HG03342 (cell line): Measurements from ENCODE around the gene CEP85L.

Experiments
- ATAC-seq: cut with Tn5 transposase; IDR thresholded peaks from one replicate; pipeline ENCODE4 v1.9.1; 2021; ENCODE audit warnings: mild to moderate bottlenecking, moderate library complexity; ENCODE audit not compliant: unreplicated experiment

CEP85L gene

DNA sequence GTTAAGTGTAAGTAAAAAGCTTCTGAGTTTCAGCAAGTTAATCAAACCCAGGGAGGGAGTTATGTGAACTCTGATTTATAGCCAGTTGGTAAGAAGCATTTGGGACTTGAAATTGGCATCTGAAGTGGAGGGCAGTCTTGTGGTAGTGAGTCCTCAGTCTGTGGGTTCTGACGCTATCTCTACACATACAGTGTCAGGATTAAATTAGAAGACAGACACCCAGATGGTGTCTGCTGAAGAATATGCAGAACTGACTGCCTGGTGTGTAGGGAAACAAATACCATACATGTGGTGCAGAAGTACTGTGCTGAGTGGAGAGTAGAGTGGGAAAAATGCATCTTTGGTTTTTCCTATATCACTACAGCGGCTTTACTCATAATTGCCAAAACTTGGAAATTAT lies 146.8 kb downstream of the CEP85L start:
- ATAC-seq = no peak

DNA sequence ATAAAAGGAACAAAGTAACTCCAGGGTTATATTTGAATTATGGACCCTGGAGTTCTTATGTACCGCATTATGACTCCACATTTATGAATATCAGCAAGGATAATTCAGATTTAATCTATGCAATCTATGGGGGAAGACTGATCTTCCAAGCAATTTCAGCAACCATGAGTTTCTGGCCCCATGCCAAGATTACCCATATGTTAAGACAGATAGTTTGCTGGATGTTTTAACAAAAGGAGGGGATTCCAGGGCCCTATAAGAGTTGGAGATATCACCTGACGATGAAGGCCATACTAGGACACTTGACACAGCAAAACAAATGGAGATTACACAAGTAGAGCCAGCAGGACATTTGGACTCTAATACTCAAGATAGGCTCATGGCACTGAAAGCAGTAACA lies 149.2 kb downstream of the CEP85L start:
- no peak for ATAC-seq

DNA sequence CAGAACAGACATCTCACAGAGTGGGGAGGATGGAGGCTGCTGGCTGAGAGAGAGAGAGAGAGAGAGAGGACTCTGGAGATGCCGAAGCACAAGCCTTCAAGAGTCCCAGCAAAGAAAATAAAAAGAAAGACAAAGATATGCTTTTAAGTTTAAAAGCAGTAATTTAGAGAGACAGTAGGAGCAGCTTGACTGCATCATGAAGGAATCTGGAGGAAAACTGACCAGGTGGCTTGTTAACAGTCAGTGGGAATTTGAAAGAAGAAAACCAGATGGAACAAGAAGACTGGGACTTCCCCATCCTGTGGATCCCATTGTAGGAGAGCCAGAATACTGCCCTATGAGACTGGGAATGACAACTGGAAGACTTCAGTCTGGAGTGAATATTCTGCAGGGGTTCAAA lies 149.6 kb downstream of the CEP85L start:
- ATAC-seq = no peak

DNA sequence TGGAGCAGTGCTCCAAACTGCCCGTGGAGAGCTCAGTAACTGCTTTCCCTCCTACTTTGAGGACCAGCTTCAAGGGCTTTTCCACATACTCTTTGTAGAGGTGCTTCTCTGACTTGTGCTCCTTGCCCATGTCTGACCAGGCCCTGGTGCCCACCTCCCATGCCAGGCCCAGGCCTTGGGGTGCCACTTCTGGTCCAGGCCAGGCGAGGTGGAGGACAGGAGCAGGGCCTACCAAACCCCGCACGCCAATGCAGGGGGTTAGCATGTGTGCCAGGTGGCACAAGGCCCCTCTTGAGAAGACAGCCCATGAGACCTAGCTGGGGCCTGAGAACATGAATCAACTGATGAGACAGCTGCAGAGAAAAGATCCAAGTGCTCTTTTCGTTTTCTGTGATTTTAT lies 150.3 kb downstream of the CEP85L start:
- ATAC-seq = no peak

DNA sequence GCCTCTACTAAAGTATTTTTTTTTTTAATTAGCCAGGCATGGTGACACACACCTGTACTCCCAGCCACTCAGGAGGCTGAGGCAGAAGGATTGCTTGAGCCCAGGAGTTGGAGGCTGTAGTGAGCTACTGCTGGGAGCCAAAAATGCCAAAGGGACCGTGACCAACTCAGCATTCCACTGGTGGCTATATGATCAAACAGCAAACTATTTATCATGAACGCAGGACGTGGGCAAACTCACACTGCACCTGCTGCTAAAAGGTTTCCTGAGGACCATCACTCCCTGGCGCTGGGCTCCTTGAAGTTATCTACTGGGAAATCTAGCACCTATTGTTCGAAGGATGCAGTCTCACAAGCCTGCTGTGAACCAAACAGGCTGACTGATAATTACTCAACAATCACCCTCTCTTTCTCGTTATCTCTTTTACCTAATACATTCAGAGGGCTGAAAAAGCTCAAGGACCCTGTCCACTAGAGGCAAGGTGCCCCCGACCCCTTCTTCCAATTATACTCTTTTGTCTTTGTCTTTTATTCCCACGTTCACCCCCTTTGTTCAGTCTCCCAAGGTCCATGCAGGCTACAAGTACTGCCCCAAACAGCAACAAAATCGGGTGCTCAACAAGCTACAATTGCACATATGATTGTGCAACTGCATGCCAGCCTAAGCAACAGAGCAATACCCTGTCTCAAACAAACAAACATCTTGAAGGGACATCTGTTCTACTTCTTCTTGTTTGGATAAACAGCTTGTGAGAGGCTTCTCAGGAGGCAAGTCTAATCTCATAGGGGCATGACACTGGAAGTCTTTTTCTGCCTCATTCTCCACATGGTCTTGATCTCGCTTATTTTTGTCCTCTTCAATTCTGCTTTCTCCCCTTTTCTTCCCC lies 151.0 kb downstream of the CEP85L start:
- no peak for ATAC-seq

DNA sequence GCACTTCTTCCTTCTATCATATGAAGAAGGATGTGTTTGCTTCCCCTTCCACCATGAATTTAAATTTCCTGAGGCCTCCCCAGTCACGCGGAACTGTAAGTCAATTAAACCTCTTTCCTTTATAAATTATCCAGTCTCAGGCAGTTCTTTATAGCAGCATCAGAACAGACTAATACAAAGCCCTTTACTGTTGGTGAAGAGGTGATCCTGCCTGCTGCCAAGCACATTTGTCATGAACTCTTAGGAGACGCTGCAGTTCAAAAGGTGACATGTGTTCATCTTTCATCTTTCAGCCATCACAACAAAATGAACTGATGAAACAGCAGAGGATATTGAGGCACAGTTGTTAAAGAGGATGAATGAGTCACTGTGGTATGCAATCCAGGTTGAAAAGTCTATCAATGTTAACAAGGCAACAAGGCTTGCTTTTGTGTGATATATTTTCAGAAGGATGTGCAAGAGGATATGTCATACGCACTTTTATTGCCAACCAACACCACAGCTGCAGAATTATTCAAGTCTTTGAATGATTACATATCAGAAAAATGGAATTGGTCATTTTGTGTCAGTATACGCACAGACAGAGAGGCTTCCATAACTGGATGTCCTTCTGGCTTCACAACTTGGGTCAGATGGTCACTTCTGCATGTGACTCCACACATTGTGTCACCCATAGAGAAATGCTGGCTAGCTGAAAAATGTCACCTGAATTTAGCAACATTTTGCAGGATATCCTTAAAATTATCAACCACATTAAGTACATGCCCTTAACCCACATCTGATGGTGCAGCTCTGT lies 155.7 kb downstream of the CEP85L start:
- no peak for ATAC-seq

DNA sequence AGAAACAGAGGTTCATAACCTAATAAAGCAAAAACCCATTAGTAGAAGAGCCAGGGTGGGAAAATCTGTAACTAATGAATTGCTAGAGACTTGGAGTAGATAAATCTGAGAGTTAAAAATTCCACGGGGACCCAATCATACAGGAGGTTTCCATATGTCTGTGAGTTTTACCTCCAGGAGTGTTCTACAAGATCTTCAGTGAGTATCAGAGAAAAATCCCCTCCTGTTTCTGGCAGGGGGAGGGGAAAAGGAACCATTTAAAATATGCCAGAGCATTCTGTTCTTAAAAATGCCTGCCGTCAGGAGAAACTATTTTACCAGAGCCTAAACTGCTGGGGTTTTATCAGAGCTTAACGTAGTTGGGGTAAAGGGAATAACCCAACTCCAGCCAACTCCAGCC lies 157.3 kb downstream of the CEP85L start:
- no peak for ATAC-seq

DNA sequence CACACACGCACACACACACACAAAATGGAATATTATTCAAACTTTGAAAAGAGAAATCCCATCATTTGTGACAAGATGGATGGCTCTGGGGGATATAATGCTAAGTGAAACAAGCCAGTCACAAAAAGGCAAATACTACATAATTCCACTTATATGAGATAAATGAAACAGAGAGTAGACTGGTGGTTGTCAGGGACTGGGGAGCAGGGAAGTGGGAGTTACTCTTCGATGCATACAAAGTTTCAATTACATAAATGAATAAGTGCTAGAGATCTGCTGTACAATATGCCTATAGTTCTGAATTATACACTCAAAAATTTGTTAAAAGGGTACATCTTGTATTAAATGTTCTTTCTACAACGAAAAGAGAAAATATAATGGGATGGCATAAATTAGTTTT lies 161.4 kb downstream of the CEP85L start:
- no peak for ATAC-seq

DNA sequence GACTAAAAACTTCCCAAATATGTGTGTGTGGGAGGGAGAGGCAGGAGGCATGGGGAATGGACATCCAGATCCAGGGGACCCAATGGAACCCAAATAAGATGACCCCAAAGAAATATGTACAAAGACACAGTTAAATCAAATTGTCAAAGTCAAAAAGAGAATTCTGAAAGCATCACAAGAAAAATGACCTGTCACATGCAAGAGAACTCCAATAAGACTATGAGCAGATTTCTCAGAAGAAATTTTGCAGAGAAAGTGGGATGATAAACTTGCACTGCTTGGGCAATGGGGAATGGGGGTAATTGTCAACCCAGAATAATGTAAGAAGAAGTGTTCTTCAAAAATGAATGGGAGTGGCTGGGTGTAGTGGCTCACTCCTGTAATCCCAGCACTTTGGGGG lies 162.8 kb downstream of the CEP85L start:
- no peak for ATAC-seq

DNA sequence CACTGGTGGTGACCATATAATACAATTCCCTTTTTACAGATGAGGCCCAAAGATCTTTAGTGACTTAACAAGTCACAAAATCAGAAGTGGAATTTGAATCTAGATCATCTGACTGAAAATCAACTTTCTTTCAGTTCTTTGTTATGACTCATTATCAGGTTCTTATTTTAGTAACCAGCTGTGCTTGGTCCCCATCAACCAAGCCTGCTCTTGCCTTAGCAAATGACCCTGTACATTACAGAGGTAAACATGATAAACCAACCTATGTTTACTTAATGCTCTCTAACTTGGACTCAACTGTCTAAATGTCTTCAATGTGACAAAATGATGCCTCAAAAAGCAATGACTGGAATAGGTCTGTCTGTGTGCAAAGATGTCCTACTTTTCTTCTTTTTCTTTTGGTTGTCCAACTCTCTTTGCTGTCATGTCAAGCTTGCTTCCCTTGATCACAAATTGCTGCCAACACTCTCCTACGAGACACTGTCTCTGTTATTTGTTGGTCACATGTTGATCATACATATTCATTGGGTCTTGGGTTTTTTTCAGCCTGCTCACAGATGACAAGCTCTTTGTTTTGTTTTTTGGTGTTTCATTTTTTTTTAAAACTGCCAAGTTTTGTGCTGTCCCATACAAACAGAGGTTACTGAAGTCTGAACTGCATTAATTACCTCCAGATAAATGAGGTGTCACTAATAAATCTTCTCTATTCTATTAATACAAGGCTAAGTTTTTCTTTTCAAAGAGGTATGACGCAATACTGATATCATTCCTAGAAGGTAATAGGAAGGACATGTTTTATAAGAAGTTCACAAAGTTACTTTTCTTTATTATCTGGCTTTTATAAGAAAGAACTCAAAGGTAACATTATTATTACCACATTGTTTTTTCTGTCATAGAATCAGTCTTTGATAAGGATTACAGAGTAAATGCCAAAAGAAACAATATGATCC lies 165.5 kb downstream of the CEP85L start:
- peak; percentile 92 for ATAC-seq

DNA sequence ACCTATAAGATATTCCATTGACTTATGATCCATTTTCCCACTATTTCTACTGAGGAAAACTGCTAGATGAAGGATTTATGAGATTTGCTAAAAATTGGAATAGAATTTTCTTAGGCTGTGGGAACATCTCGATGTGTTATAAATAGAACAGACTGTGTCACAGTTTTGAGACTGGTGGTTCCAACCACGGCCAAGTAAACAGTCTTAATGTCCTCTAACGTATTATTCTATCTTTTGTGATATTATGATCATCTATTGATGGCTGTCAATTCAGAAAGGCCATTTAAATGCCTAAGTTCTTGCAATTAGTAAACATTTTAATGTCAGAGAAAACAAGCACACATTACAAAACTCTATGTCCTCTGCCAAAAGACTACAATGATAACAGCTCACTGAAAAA lies 174.8 kb downstream of the CEP85L start:
- ATAC-seq = no peak

DNA sequence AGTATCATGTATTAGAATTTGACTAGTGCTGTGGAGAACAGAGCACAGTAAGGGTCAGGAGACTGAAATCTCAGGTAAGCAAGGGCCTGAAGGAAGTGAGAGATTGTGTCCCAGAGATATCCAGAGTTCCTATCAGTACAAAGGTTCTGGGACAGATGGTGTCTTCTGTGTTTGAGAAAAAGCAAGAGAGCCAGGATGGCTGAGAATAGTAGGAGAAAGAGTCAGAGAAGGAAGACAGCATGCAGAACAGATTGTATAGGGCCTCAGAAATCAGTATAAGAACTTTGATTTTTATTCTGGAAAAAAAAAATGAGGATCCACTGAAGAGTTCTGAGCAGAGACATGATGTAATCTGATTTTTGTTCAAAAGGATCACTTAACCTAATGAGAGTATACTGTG lies 178.1 kb downstream of the CEP85L start:
- ATAC-seq = no peak

DNA sequence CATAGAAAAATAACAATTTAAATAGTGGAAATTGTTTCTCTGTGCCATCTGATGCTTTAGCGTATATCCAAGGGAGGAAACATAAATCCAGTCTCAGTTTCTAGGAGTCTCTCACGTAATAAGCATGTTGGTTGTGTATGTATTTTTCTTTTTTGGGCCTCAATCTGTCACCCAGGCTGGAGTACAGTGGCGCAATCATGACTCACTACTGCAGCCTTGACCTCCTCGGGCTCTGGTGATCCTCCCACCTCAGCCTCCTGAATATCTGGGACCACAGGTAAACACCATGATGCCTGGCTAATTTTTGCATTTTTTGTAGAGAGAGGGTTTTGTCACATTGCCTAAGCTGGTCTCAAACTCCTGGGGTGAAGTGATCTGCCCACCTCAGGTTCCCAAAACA lies 181.9 kb downstream of the CEP85L start:
- no peak for ATAC-seq

DNA sequence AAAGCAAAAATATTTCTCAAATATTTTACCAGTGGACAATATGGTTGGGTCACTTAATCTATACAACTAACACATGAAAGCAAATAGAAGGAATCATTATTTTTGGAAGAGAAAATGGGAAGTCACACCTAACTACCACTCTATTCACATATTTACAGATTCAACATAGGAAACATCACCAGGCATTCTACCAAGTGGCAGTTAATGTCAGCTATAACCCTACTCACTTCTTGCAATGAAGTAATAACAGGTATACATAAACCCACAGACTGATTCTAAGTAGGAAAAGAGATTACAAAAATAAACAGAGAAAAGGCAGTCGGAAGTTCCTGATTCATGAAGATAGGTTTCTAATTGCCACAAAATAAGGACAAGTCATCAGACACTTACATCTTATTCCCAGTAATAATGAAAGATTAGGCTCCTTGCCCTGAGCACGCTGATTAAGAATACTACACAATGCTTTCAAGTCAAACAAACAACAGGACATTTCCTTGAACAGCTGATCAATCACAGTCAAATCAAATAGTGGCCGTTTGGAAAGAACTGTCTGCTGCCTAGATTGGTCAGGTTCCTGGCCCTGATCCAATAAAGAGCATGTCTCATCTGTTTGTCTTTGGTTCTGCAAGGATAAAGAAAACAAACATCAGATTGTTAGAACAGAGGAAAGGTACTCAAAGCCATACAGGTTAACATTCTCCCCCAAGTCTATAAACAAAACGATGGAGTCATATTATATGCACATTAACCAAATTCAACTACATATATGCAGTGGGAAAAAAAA lies 182.5 kb downstream of the CEP85L start:
- no peak for ATAC-seq

DNA sequence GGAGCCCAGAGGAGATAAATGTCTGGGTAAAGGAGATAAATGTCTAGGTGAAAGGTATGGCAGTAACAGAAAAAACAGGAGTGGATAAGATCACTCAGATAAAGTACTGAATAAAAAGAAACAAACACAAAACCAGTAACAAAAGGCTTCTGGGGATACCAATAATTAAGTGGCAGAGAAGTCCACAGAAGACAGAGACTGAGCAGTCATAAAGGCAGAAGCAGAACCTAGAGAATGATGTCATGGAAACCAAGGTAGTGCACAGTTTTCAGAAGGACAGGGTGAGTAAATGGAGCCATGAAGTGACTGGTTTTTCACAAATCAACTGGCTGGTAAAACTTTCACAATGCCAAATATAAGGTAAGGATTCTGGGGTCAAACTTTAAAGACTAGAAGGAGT lies 184.2 kb downstream of the CEP85L start:
- ATAC-seq = peak; percentile 64

DNA sequence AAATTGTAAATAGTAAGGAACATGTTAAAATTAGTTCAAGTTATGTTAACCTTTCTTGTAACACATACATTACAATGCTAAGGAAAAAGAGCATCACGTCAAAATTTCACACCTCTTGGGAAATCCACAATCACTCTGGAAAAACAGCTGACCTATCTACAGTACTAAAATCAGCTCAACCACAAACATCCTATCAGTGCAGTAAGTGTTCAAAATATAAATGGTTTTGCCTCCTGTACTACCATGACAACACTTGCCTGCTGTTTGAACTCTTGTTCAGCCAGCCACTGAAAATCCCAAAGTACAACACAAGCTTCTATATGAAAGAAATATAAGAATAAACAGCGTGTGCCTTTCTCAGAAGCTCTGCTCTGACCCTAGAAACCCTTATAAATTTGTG lies 186.8 kb downstream of the CEP85L start:
- ATAC-seq = no peak

DNA sequence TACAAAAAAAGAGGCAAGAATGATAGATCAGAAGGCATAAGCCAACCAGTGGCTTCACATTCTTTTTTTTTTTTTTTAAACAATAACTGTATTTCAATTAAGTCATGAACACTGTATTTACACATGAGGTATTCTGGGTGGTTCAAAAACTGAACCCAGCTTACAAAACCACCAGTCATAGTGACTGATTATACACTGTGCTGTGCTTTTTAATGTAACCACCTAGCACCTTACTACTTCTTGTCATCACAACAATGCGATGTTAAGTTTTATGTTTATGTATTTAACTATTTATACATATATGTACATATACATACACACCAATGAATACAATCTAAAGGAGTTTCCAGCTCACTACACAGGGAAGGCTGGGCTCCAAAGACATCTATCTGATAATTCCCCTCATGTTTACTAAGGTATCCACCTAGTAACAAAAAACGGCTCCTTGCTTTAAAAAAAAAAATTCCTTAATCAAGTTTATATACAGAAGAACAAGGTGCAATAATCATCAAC lies 190.4 kb downstream of the CEP85L start:
- no peak for ATAC-seq

DNA sequence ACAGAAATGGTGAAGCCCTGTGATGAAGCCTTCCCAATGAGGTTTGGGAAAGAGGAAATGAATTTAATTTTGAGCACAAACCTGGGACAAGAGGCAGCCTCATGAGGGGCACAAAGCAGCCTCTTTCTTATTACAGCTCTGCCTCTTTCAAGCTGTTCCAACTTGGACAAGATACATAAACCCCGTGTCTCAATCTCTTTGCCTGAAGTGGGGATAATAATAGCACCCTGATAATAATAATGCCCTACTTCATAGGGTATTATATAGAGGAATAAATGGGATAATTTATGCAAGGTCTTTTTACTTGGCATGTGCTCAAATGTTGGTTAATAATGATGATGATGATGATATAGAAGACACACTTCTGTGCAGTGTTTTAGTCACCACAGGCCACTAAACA lies 194.4 kb downstream of the CEP85L start:
- no peak for ATAC-seq

DNA sequence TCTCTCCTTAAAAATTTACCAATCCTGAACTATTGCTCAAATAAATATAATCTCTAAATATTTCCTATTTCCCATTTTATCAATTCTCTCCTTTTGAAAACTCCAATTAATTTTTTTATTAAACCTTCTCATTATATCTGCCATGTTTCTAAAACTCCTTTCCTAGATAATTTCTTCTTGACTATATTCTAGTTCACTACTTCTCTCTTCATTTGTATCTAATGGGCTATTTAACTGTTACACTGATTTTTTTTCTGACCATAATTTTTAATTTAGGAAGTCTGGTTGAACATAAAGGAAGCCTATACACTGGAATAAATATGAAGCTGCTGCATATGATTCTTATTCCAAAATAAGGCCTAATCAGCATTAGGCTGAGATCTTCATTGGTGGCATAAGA lies 199.6 kb downstream of the CEP85L start:
- no peak for ATAC-seq

DNA sequence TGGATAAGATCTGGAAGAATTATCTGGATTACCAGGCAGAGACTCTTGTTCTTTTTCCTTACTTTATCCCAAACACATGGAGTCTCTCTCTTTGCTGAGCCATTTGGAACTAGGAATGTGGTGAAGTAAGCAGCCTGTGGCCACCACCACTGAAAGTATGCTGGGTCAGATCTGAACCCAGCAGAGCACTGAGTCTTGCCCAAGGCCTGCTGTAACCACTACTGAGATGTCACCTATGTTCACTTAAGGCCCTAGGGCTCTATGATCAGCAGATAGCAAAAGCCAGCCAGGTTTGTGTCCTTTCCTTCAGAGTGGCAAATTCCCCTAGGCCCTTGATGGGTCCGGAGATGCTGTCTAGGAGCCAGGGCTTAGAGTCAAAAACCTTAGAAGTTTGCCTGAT lies 206.6 kb downstream of the CEP85L start:
- no peak for ATAC-seq
